GM19455 (cell line): Measurements from ENCODE around the gene RASD1.
A peak's percentile ranks its signal among the peaks of the same experiment; 100 is the strongest.
"Not testable (repeated sequence)": the region's sequence is repeated elsewhere in the genome, so short reads cannot be mapped to it uniquely, and the experiment has no call there.

ENCODE experiments used
- ATAC-seq: cut with Tn5 transposase; IDR thresholded peaks from one replicate; pipeline ENCODE4 v1.9.1; 2021; ENCODE audit not compliant: unreplicated experiment

RASD1 gene

GRCh38 chr17:17497845-17498520 is 1.8 kb upstream of the RASD1 start:
- ATAC-seq, result no peak

- no peak for ATAC-seq
These were observed 1.1 kb upstream of the RASD1 start for GRCh38 chr17:17497065-17497844.

- ATAC-seq, result no peak
These were observed 533 bp downstream of the RASD1 start for GRCh38 chr17:17495536-17496188.

GRCh38 chr17:17494870-17495535 is 1.2 kb downstream of the RASD1 start:
- ATAC-seq, result no peak

GRCh38 chr17:17494499-17494869 is 1.7 kb downstream of the RASD1 start:
- no peak for ATAC-seq

GRCh38 chr17:17493986-17494466 is 2.2 kb downstream of the RASD1 start:
- no peak for ATAC-seq

GRCh38 chr17:17493249-17493985 is 2.8 kb downstream of the RASD1 start:
- no peak for ATAC-seq

GRCh38 chr17:17492571-17492970 is 3.6 kb downstream of the RASD1 start:
- no peak for ATAC-seq

GRCh38 chr17:17492085-17492484 is 4.1 kb downstream of the RASD1 start:
- ATAC-seq, result no peak

GRCh38 chr17:17491546-17491988 is 4.6 kb downstream of the RASD1 start:
- ATAC-seq, result no peak

GRCh38 chr17:17491031-17491471 is 5.1 kb downstream of the RASD1 start:
- no peak for ATAC-seq

- no peak for ATAC-seq
These were observed 8.2 kb downstream of the RASD1 start for GRCh38 chr17:17487998-17488397.

GRCh38 chr17:17486416-17486815 is 9.8 kb downstream of the RASD1 start:
- not testable (repeated sequence) for ATAC-seq

- ATAC-seq, result no peak
These were observed 10.8 kb downstream of the RASD1 start for GRCh38 chr17:17485420-17485819.

- no peak for ATAC-seq
These were observed 11.7 kb downstream of the RASD1 start for GRCh38 chr17:17484451-17484899.

- ATAC-seq, result no peak
These were observed 14.3 kb downstream of the RASD1 start for GRCh38 chr17:17481860-17482259.

GRCh38 chr17:17480593-17481148 is 15.5 kb downstream of the RASD1 start:
- ATAC-seq, result no peak

- ATAC-seq, result no peak
These were observed 17.0 kb downstream of the RASD1 start for GRCh38 chr17:17479209-17479608.

GRCh38 chr17:17476865-17477467 is 19.2 kb downstream of the RASD1 start, which contains the start of gene MED9:
TSS of gene MED9 (plus strand) at chr17:17477000. CDS start at chr17:17477042, 42 bp downstream.
- peak; percentile 61 for ATAC-seq

- no peak for ATAC-seq
These were observed 21.9 kb downstream of the RASD1 start for GRCh38 chr17:17474341-17474740.
